Right lung (tissue), 10 donors: ENCODE results near the gene SLC8B1. TPM values are rescaled to one million over a fixed set of nuclear protein-coding genes. Genes with fewer than 3 reads are reported as not detected.

Experiments
- DNase-seq, 2 donors: peaks; one replicate each; pipeline ENCODE4 v3.0.0-alpha.2; 2013
- long read RNA-seq, 8 donors: transcript quantifications; one replicate each; lab custom pipeline, GENCODE V29; 2026
- polyA plus RNA-seq, 5 donors: library from polyadenylated mRNA; unstranded; fragments of 120-200 nt; gene quantifications; one replicate each; pipeline versions ENCODE4 v1.2.1 to v1.2.3, GENCODE V29; 2013; ENCODE audit warnings: inconsistent platforms in 1 of 5, low replicate concordance in 1 of 5; ENCODE audit not compliant: insufficient read length in 5 of 5, insufficient read depth in 1 of 5

SLC8B1 gene
- 10 to 100 TPM; 10.5 to 16.8 (median 14.5) TPM for polyA plus RNA-seq
- long read RNA-seq, donor 1, partial matches to known transcripts: 0 of 2 reads
- long read RNA-seq, donor 1, other reads (novel, unspliced or antisense): 0 of 2 reads
- long read RNA-seq, donor 2, partial matches to known transcripts: 0 of 1 reads
- long read RNA-seq, donor 2, other reads (novel, unspliced or antisense): 0 of 1 reads
- long read RNA-seq, donor 3: 0 reads
- long read RNA-seq, donor 4, partial matches to known transcripts: 0 of 1 reads
- long read RNA-seq, donor 4, other reads (novel, unspliced or antisense): 0 of 1 reads
- long read RNA-seq, donor 5: 0 reads
- long read RNA-seq, donor 6: 0 reads
- long read RNA-seq, donor 7, partial matches to known transcripts: 15 of 22 reads
- long read RNA-seq, donor 7, other reads (novel, unspliced or antisense): 6 of 22 reads
- long read RNA-seq, donor 8: 0 reads

- peak; percentile 78 to 79 for DNase-seq
Observed at GRCh38 chr12:113334786-113335539, at the start of gene SLC8B1. Gene SLC8B1 (minus strand): TSS chr12:113335109. CDS start chr12:113332878, 2,231 bp downstream.

GRCh38 chr12:113382206-113382605 is 47.3 kb upstream of the SLC8B1 start:
- DNase-seq: no peak

- DNase-seq: no peak
Observed at GRCh38 chr12:113381220-113381619, 46.3 kb upstream of the SLC8B1 start.

- no peak for DNase-seq
Observed at GRCh38 chr12:113378291-113378690, 43.4 kb upstream of the SLC8B1 start.

- DNase-seq: no peak
Observed at GRCh38 chr12:113374823-113375428, 40.0 kb upstream of the SLC8B1 start.

- DNase-seq: no peak
Observed at GRCh38 chr12:113373969-113374368, 39.1 kb upstream of the SLC8B1 start.

GRCh38 chr12:113373440-113373839 is 38.5 kb upstream of the SLC8B1 start:
- no peak for DNase-seq

GRCh38 chr12:113372371-113372770 is 37.5 kb upstream of the SLC8B1 start:
- DNase-seq: no peak

- DNase-seq: no peak
Observed at GRCh38 chr12:113371808-113372207, 36.9 kb upstream of the SLC8B1 start.

GRCh38 chr12:113370923-113371682 is 36.2 kb upstream of the SLC8B1 start:
- no peak for DNase-seq

- DNase-seq: peak; percentile 17 to 28
Observed at GRCh38 chr12:113369391-113369985, 34.6 kb upstream of the SLC8B1 start.

GRCh38 chr12:113368331-113368730 is 33.4 kb upstream of the SLC8B1 start:
- DNase-seq: no peak

GRCh38 chr12:113366827-113367226 is 31.9 kb upstream of the SLC8B1 start:
- no peak for DNase-seq

GRCh38 chr12:113365639-113366395 is 30.9 kb upstream of the SLC8B1 start:
- DNase-seq: no peak

- no peak for DNase-seq
Observed at GRCh38 chr12:113364698-113365097, 29.8 kb upstream of the SLC8B1 start.

GRCh38 chr12:113361574-113362370 is 26.9 kb upstream of the SLC8B1 start:
- DNase-seq: no peak

- no peak for DNase-seq
Observed at GRCh38 chr12:113359939-113360748, 25.2 kb upstream of the SLC8B1 start.

GRCh38 chr12:113359133-113359938 is 24.4 kb upstream of the SLC8B1 start:
- peak; percentile 49 for DNase-seq
